ENCODE data around the gene PALM.
"Not testable (repeated sequence)": the region's sequence is repeated elsewhere in the genome, so short reads cannot be mapped to it uniquely, and the experiment has no call there.

The PALM gene

DNA sequence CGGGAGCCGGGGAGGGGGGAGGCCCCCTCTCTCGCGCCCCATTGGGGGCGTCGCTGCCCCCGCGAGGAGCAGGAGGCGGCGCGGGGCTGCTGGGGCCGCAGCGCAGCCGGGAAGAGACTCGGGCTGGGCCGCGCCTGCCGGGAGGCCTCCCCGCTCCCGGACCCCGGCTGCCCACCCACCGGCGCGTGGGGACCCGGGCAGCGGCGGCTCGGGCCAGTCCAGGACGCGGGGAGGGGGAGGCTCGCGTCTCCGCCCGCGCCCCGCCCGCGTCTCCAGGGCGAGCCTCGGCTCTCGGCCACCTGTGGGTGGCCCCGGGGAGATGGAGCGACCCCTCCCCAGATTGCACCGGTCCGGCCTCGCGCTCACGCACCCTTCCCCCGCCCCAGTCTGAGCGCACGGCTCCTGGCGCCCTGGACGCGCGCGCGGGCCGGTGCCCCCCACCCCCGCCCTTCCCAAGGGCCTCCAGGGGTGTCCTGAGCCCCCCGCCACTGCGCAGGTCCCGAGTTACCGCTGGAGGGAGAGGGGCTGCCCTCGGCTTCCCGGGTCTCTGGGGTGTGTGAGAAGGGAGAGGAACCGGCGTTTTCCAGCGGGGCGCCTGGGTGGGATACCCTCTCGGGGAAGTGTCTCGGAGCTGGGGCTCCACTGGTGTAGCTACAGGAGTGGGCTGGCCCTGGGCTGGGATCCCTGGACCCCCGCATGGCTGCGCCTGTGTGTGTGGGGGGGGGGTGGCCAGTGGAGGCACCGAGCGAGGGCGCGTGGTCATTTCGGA, 645 bp downstream of the PALM start:
- DNase-seq: no peak

- no peak for DNase-seq
Measured at GRCh38 chr19:709965-710571, 1.3 kb downstream of the PALM start.

DNA sequence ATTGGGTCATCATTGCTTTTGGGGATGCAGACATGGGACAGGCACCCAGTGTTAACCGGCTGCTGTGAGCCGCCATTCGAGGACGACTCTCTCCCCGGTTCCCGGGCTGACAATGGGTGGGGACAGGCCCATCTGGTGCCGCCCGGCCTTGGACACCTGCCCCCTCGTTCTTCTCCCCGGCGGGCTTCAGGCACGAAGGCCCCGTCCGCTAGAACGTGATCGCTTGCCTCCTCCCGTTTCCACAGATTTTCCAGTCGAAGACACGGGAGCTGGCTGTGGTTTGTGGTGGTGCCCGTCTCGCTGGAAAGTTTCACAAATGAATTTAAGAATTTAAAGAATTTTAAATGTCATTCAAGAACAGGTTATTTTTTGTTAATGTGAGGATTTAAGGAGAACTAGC, 2.0 kb downstream of the PALM start:
- DNase-seq: no peak

DNA sequence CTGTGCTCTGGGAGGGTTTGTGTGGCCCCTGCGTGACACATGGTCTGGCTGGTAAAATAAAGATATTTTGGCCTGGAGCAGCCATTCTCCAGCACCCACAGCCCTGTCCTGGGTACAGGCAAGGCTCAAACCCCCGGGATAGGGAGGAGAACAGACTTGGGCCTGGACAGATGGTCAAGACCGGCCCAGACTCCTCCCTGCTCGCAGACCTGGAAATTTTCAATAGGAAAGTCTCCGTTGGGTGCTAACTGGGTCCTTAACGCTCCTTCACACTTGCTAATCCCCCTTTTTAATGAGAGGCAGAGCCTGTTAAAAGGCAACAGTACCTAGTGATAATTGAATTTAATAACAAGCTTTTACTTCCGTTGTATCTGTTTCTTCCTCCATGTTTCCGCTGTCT, 2.5 kb downstream of the PALM start:
- DNase-seq: no peak

DNA sequence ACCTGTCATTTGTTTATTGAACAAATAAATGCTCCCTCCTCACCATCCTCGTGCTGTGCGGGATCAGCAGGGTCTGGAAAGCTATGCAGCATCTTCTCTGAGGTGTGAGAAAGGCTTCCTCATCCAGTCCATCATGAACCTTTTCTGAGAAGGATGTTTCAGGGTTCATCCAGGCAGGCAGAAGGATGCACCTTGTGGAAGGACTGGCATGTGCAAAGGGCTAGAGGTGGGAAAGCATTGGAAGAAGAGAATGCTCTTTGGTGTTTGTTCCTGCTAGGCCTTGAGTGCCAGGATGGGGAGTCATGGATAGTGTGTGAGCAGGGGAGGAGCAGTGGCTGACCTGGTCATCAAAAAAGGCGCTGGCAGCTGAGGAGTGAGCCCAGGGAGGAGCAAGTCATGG, 6.6 kb downstream of the PALM start:
- DNase-seq: no peak

DNA sequence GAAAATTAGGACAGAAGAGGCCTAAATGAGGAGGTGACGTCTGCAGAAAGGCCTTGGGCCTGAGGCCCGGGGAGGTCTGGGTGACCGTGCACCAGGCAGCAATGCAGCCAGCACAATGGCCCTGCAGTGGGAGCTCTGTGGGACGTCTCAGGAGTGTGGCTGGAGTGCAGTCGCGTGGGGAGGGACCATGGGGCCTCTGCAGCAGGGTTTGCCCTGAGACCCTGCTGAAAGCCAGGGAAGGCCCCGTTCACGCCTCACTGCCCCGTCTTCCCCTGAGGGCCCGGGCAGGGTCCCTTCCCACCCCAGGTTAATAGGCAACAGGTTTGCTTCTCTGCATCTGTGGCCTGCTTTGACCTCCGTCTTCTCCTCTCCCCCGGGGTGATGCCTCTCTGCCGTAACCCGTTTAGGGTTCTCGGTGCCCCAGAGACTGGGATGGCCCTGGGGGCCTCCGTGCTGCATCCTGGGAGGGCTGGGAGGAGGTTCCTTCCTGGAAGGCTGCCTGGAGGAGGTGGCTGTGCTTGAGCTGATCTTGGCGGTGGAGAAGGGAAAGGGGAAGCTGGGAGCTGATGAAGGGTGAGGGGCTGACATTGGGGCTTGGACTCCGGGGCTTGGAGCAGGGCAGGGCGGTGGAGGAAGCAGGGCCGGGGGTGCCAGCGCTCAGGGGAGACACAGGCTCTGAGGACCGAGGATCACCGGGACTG, 9.7 kb downstream of the PALM start:
- no peak for DNase-seq

DNA sequence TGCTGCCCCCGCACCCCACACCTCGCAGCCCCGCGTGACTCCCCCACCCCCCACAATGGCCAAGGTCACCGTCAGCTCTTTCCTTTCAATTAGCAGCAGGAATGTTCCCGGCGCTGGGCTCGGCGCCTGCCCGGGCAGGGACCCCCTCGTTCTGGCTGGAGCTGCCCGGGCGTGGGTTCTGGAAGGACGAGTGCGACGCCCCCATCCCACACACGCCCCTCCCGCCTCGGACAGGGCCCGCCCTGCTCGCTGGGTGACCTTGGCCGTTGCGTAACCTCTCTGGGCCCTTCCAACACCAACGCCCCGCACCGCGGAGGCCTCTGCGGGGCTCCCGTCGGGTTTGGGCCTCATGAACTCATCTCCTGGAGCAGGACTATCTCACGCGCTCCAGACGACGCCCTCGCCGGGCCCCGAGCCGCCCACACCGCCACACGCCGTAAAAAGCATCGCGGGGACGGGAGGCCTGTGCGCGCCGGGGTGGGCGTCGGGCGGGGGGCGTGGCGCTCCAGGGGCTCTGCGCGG, 10.3 kb downstream of the PALM start:
- no peak for DNase-seq

GRCh38 chr19:719636-720344, 11.1 kb downstream of the PALM start:
- DNase-seq: no peak

DNA sequence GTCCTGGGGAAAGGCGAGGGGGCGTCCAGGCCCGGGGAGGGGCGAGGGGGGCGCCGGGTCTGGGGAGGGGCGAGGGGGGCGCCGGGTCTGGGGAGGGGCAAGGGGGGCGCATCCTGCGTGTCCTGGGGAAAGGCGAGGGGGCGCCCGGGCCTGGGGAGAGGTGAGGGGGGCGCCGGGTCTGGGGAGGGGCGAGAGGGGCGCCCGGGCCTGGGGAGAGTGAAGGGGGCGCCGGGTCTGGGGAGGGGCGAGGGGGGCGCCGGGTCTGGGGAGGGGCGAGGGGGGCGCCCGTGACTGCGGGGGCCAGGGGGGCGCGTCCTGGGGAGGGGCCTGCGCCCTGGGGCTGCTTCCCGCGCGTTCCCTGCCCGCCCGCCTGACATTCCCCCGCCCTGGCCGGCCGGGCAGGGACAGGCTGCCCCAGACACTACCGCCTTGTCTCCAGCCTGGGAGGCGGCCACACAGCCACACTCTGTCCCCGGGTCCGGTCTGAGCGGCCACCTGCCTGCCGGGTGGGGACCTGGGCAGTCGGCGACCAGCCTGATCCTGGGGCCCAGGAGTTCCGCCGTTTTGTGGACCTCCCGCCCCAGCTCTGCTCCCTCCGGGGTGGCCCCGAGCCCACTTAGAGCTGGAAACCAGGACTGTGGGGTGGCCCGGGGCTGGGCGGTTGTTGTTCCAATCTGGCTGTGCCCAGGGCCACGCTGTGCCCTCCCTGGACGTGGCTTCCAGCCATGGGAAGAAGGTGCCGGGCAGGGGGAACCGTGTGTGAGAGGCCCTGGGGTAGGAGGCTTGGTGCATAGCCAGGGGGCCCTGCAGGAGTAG, 11.8 kb downstream of the PALM start:
- no peak for DNase-seq

DNA sequence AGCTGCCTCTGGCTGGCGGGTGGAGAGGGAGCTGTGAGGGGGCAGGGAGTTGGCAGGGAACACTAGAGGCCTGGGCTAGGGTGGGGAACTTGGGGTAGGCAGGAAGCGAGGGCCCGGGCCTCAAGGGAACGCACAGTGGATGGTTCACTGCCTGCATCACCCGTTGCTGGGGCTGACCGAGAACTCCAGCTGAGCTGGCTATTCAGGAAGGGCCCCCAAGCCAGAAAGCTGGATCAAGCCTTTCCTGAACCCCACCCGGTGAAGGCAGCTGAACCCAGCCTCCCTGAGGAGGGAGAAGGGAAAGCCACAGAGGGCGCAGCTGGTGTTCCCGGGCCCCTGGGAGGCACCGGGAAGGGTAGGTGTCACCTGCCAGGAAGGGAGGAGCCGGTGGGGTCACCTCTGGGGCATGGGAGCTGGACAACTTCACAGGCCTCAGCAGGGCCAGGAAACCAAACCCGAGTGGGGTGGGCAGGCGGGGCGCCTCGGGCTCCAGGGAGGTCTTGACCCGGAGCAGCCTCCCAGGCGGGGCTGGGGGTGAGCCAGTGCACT, 13.9 kb downstream of the PALM start:
- no peak for DNase-seq

- no peak for DNase-seq
Measured at GRCh38 chr19:723247-723646, 14.5 kb downstream of the PALM start.

- no peak for DNase-seq
Measured at GRCh38 chr19:723714-724113, 15.0 kb downstream of the PALM start.

GRCh38 chr19:725461-726089, 16.8 kb downstream of the PALM start:
- no peak for DNase-seq

- DNase-seq: no peak
Measured at GRCh38 chr19:726993-727956, 18.5 kb downstream of the PALM start.

GRCh38 chr19:728011-728410, 19.3 kb downstream of the PALM start:
- no peak for DNase-seq

DNA sequence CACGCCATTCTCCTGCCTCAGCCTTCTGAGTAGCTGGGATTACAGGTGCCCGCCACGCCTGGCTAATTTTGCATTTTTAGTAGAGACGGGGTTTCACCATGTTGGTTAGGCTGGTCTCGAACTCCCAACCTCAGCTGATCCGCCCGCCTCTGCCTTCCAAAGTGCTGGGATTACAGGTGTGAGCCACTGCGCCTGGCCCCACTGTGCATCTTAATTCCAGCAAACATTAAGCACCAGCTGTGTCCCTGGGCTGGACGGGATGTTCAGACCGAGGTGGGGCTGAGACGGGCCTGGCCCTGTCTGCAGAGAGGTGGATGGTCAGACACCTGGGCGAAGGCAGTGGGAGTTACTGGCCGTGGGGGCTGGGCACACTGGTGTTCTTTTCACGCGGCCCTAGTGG, 20.8 kb downstream of the PALM start:
- not testable (repeated sequence) for DNase-seq

GRCh38 chr19:729965-730668, 21.4 kb downstream of the PALM start:
- DNase-seq: no peak

- no peak for DNase-seq
Measured at GRCh38 chr19:731000-731399, 22.3 kb downstream of the PALM start.
